HepG2 (cell line): ENCODE measurements around the gene PFDN2. TPM values are rescaled to one million over a fixed set of nuclear protein-coding genes. Genes with fewer than 3 reads are reported as not detected.

Experiments used
- HDAC6 ChIP-seq: fragments of 200-600 bp; sonication (generic); IDR thresholded peaks from 2 replicates; pipeline ENCODE4 v1.7.0; 2017; ENCODE audit warnings: mild to moderate bottlenecking, antibody characterized with exemption, low read length, low read depth
- HMG20B ChIP-seq: conservative IDR thresholded peaks from 2 replicates; pipeline ENCODE4 v1.6.1; 2016; ENCODE audit warnings: missing genetic modification reagents, missing compliant biosample characterization
- HNF4G ChIP-seq, 2 experiments: sonication (generic) in 1 of 2; formaldehyde crosslinking in 1 of 2; IDR thresholded peaks; 2 replicates each; pipeline versions ENCODE4 v1.4.0 to v1.6.1; 2011 to 2020; ENCODE audit warnings: borderline replicate concordance in 2 of 2, low read depth in 2 of 2, mild to moderate bottlenecking in 2 of 2, low read length in 1 of 2, missing genetic modification reagents in 1 of 2, moderate library complexity in 1 of 2
- NR2F6 ChIP-seq, 2 experiments: IDR thresholded peaks; 2 replicates each; pipeline ENCODE4 v1.6.1; 2016; ENCODE audit warnings: antibody characterized with exemption in 1 of 2, mild to moderate bottlenecking in 1 of 2
- PAXIP1 ChIP-seq: sonication (generic); formaldehyde crosslinking; conservative IDR thresholded peaks from 2 replicates; pipeline ENCODE4 v1.4.0; 2020; ENCODE audit warnings: mild to moderate bottlenecking, missing genetic modification reagents, moderate library complexity
- RBM39 ChIP-seq: fragments of 200-400 bp; formaldehyde crosslinking; IDR thresholded peaks from one replicate; pipeline ENCODE4 v1.6.1; 2018; ENCODE audit warnings: antibody characterized with exemption, mild to moderate bottlenecking, low read depth, low read length; ENCODE audit not compliant: poor library complexity, severe bottlenecking
- TCF7 ChIP-seq: sonication (generic); IDR thresholded peaks from 2 replicates; pipeline ENCODE4 v1.6.1; 2016; ENCODE audit warnings: antibody characterized with exemption, low read depth
- ZNF432 ChIP-seq: sonication (generic); formaldehyde crosslinking; IDR thresholded peaks from 2 replicates; pipeline ENCODE4 v1.5.0; 2020; ENCODE audit warnings: missing genetic modification reagents, mild to moderate bottlenecking, borderline replicate concordance
- polyA plus RNA-seq, 8 experiments: library from polyadenylated mRNA; depleted of rRNA in 3 of 8; stranded (reverse) in 7 of 8; unstranded in 1 of 8; fragments of >200 nt; fragmentation: Illumina TruSeq in 4 of 8; extraction: Trizol in 4 of 8; gene quantifications; 2 replicates each; pipeline versions ENCODE4 v1.2.1 to v1.2.3, GENCODE V29; 2011 to 2016; ENCODE audit warnings: low read depth in 4 of 8, missing spikeins in 1 of 8, mixed read lengths in 1 of 8; ENCODE audit not compliant: insufficient read depth in 1 of 8
- total RNA-seq, 5 experiments: library from RNA; depleted of rRNA; stranded (reverse); fragments of >200 nt; fragmentation: Illumina TruSeq; extraction: Trizol; gene quantifications; 2 replicates each; pipeline ENCODE4 v1.2.3, GENCODE V29; 2016; ENCODE audit warnings: low read depth in 1 of 5
- TF ChIP-seq, protein P1 (sequence below): sonication (generic); formaldehyde crosslinking; IDR thresholded peaks from 2 replicates; pipeline ENCODE4 v1.5.0; 2020; ENCODE audit warnings: mild to moderate bottlenecking, missing genetic modification reagents
- TF ChIP-seq, protein P2 (sequence below): sonication (generic); formaldehyde crosslinking; IDR thresholded peaks from 2 replicates; pipeline ENCODE4 v1.4.0; 2020; ENCODE audit warnings: missing genetic modification reagents
- TF ChIP-seq, protein P3 (sequence below): sonication (generic); formaldehyde crosslinking; IDR thresholded peaks from 2 replicates; pipeline ENCODE4 v1.9.0; 2022; ENCODE audit warnings: missing genetic modification reagents, mild to moderate bottlenecking, borderline replicate concordance

PFDN2 gene
- total and polyA plus RNA-seq, 2 of the 13 experiments (the other 11 are each of a cell fraction or from before 2014, with no cell fraction given), result 62.6 to 63.6 TPM

DNA sequence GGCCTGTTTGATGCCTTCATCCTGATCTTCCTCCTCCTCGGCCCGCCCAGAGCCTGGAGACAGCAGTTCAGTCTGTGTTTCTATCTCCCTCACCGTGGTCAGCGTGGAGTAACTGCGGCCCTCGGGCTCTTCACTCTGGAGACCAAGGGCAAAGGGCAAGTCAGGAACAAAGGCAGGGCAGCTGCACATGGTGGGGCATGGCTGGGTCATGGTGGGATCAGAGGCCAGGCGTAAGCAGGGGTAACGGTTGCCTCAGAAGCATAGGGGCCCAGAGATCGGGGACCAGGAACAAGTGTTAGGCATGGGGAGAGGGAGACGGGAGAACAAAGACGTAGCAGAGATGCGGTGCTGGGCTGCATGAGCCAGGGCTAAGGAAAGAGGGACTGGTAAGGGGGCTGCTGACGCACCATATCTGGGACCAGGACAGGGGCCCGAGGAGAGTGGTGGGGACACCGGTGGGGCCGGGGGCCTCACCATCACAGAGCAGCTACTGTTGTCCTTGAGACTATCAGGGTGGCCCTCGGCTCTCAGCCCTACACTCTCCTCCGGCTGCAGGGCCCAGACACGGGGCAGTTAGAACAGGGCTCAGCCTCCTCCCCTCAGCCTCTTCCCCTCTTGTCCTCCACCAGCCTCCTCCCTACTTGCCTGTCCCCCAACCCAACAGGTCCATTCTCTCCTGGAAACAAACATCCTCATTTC, 44.9 kb downstream of the PFDN2 start (continued):
- TF ChIP-seq HDAC6 (no peak), HMG20B (no peak), NR2F6 (IDR thresholded peaks at IDR 0.05) (peak; percentile 60; the same call in 1 of the 2 replicates), NR2F6 (CRISPR knock-in tag; IDR thresholded peaks at IDR 0.05) (peak; percentile 58; the same call in 1 of the 2 replicates), RBM39 (peak; percentile 7), HNF4G (IDR thresholded peaks at IDR 0.05; ENCODE audit: borderline replicate concordance, low read depth, low read length) (peak; percentile 47), HNF4G (CRISPR knock-in tag; IDR thresholded peaks at IDR 0.05; ENCODE audit: borderline replicate concordance, low read depth) (no peak), PAXIP1 (0 out of 2 replicates have a peak, but pooled peaks have one; percentile 9), TCF7 (0 out of 2 replicates have a peak, but pooled peaks have one; percentile 7), ZNF432 (CRISPR knock-in tag) (0 out of 2 replicates have a peak, but pooled peaks have one; percentile 37)
- TF ChIP-seq, protein P1, sequence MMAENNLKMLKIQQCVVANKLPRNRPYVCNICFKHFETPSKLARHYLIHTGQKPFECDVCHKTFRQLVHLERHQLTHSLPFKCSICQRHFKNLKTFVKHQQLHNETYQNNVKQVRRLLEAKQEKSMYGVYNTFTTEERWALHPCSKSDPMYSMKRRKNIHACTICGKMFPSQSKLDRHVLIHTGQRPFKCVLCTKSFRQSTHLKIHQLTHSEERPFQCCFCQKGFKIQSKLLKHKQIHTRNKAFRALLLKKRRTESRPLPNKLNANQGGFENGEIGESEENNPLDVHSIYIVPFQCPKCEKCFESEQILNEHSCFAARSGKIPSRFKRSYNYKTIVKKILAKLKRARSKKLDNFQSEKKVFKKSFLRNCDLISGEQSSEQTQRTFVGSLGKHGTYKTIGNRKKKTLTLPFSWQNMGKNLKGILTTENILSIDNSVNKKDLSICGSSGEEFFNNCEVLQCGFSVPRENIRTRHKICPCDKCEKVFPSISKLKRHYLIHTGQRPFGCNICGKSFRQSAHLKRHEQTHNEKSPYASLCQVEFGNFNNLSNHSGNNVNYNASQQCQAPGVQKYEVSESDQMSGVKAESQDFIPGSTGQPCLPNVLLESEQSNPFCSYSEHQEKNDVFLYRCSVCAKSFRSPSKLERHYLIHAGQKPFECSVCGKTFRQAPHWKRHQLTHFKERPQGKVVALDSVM (CRISPR knock-in tag), result peak; percentile 87
- TF ChIP-seq, protein P2, sequence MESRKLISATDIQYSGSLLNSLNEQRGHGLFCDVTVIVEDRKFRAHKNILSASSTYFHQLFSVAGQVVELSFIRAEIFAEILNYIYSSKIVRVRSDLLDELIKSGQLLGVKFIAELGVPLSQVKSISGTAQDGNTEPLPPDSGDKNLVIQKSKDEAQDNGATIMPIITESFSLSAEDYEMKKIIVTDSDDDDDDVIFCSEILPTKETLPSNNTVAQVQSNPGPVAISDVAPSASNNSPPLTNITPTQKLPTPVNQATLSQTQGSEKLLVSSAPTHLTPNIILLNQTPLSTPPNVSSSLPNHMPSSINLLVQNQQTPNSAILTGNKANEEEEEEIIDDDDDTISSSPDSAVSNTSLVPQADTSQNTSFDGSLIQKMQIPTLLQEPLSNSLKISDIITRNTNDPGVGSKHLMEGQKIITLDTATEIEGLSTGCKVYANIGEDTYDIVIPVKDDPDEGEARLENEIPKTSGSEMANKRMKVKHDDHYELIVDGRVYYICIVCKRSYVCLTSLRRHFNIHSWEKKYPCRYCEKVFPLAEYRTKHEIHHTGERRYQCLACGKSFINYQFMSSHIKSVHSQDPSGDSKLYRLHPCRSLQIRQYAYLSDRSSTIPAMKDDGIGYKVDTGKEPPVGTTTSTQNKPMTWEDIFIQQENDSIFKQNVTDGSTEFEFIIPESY (CRISPR knock-in tag), result 0 out of 2 replicates have a peak, but pooled peaks have one; percentile 10
- TF ChIP-seq, protein P3, sequence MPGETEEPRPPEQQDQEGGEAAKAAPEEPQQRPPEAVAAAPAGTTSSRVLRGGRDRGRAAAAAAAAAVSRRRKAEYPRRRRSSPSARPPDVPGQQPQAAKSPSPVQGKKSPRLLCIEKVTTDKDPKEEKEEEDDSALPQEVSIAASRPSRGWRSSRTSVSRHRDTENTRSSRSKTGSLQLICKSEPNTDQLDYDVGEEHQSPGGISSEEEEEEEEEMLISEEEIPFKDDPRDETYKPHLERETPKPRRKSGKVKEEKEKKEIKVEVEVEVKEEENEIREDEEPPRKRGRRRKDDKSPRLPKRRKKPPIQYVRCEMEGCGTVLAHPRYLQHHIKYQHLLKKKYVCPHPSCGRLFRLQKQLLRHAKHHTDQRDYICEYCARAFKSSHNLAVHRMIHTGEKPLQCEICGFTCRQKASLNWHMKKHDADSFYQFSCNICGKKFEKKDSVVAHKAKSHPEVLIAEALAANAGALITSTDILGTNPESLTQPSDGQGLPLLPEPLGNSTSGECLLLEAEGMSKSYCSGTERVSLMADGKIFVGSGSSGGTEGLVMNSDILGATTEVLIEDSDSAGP, result peak; percentile 27; the same call in 1 of the 2 replicates
